Stimulated activated CD4-positive, alpha-beta T cell treated with anti-CD3 and anti-CD28 coated beads, Interleukin-12 subunit alpha, Interleukin-12 subunit beta, amount 100 ng/mL, for 24 hours (primary cell): ENCODE measurements around the gene SLC9A1.

ENCODE experiments used
- DNase-seq, 2 experiments: peaks; one replicate each; pipeline ENCODE4 v3.0.0-alpha.2; 2020; ENCODE audit warnings: low read depth in 2 of 2

The SLC9A1 gene

GRCh38 chr1:27070390-27071048 lies 84.4 kb downstream of the SLC9A1 start:
- DNase-seq = no peak

DNA sequence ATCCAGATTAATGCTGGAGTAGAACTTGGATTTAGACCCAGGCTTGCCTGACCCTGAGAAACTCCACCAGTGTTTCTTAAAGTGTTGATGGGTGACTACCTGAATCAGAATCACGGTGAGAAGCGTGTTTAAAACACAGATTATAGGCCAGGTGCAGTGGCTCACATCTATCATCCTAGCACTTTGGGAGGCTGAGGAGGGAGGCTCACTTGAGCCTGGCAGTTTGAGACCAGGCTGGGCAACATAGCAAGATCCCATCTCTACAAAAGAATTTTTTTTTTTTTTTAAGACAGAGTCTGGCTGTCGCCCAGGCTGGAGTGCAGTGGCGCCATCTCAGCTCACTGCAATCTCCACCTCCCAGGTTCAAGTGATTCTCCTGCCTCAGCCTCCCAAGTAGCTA lies 86.0 kb downstream of the SLC9A1 start:
- DNase-seq = no peak

DNA sequence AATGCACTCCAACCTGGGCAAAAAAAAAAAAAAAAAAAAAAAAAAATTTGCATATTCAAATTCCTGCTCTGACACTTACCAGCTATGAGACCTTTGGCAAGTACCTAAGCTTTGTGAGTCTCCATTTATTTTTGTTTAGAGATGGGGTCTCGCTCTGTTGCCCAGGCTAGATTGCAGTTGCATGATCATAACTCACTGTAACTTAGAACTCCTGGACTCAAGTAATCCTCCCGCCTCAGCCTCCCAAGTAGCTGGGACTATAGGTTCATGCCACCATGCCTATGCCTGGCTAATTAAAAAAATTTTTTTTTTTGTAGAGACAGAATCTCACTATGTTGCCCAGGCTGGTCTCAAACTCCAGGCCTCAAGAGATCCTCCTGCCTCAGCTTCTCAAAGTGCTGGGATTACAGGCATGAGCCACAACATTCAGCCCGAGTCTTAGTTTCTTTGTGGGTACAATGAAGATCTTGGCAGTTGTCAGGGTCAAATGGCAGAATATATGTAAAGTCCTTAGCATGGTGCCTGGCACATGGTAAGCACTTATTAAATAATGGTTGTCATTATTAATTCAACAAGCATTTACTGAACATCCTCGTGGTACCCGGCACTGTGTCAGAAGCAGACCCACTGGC lies 88.8 kb downstream of the SLC9A1 start:
- DNase-seq = no peak

GRCh38 chr1:27060891-27061290 lies 94.0 kb downstream of the SLC9A1 start:
- no peak for DNase-seq

GRCh38 chr1:27058966-27059669 lies 95.8 kb downstream of the SLC9A1 start:
- no peak for DNase-seq

DNA sequence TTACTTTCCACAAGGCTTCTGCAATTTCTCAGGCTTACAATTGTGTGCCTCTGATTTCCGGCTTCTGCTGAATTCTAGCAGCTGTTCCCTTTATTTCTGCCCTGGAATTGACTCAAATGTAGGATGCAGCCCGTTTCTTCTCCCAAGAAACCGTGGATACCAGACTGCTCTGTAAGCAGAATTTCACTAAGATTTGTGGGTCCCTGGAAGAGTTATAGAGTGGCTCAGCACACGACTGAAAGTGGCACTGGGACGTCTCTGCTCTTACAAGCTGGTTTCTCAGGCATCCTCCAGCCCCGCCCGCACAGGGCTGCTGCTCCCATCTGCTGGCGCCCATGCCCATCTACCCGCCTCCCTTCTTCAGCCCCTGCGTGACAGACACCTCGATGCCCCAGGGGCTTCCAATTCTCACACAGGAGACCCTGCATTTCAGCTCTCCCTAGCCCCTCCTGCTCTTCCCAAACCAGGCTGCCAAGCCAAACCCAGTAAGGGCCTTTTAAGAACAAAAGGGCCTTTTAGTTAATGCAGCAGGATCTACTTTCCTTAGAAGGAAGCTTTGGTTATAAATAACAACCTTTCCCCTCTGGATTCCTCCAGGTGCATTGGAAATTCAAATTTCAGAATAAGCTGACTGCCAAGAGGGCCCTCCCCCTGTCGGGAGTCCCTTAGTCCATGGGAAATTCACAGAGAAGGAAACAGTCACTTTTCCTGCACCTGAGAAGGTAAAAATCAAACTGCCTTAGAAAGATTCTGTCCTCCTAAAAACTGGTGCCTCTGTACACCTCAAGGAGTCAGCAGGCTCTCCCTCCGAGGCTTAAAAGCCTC lies 96.9 kb downstream of the SLC9A1 start:
- DNase-seq = no peak

- DNase-seq = no peak
These were observed 97.5 kb downstream of the SLC9A1 start for GRCh38 chr1:27057389-27057788.

DNA sequence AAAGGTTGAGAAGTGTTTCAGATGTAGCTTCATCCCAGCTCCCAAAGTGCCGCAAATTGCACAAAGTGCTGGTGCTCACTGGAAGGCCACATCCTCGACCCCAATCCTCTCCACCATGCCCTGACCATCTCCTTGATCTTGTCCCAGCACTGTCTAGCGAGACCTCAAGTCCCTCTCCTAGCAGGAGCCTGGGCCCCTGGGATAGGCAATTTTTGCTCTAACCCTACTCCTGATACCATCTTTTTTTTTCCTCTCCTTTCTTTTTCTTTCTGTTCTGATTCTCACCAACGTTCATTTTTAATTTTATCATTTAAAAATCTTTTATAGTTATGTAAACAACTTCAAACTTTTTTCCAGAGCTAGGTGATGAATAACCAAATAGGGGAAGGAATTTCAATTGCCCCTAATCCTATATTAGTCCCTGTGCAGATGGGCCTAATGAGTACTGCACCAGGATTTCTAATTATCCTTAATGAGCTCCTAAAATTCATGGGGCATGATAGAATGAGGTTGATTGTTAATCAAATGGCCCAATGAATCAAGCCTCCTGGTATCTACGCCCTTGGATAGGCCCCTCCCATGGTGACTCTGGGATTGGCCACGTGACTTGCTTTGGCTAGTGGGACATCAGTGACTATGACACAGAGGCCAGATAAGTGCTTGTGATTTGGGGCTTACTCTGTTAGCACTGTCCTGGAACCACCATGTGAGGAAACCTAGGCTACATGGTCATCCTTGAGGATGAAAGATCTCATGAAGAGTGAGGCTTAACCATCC lies 100.8 kb downstream of the SLC9A1 start:
- DNase-seq = no peak

- DNase-seq = no peak
These were observed 102.4 kb downstream of the SLC9A1 start for GRCh38 chr1:27052527-27052926.

DNA sequence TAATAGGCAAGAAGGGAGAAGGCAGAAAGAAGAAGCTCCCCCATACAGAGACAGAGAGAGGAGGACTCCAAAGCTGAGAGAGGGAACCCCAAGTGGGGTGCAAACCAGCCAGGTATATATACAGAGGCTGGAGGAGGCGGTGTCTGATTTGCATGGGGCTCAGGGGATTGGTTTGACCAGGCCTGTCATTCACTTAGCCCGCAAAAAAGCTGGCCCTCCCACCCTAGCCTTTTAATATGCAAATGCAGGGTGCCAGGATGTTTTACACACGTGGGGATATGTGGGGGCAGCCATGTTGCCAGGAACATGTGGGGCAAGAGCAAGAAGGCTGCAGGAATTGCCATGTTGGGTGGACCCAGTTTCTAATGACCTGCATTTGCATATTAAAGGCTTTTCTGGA lies 105.3 kb downstream of the SLC9A1 start:
- DNase-seq = no peak

- no peak for DNase-seq
These were observed 105.8 kb downstream of the SLC9A1 start for GRCh38 chr1:27049100-27049499.
